HepG2 (cell line): ENCODE measurements around the gene WNT16. TPM values are rescaled to one million over a fixed set of nuclear protein-coding genes. Genes with fewer than 3 reads are reported as not detected.

ENCODE experiments used
- ATAC-seq: fragments of 200-7000 bp; cut with Tn5 transposase; 3 replicates; pipeline ENCODE4 v1.9.1; 2020; ENCODE audit warnings: mild to moderate bottlenecking, moderate library complexity
- BruUV-seq: library from RNA; stranded (reverse); fragments of 400-500 nt; replicated peaks from 2 replicates; lab custom pipeline; 2021; lab: Mats Ljungman, UMichigan
- CTCF ChIA-PET: fragments of 300-600 bp; formaldehyde crosslinking; extraction: SDS; loops from one replicate; lab custom pipeline; 2021; ENCODE audit warnings: low total read pairs, inconsistent platforms, low intra/inter-chr PET ratio; lab: Yijun Ruan, JAX
- POLR2A ChIA-PET: fragments of 350-600 bp; sonication (Branson Sonifier 250); formaldehyde crosslinking; loops from one replicate; lab custom pipeline; 2020; ENCODE audit warnings: antibody characterized with exemption, inconsistent platforms; lab: Yijun Ruan, JAX
- DNase-seq: peaks from one replicate; pipeline ENCODE4 v3.0.0-alpha.2; 2015; ENCODE audit warnings: low spot score
- FAIRE-seq: peaks from 3 replicates; lab custom pipeline; 2011; peaks lifted over from hg19 to GRCh38; lab: Jason Lieb, UNC
- H2AFZ ChIP-seq: one replicate; pipeline ENCODE4 v1.6.1; 2011; ENCODE audit warnings: low read length, inconsistent platforms
- H3K27ac ChIP-seq: fragments of 300-600 bp; 3 replicates; pipeline ENCODE4 v1.8.0; 2011; ENCODE audit warnings: mixed run types, mild to moderate bottlenecking, mixed read lengths, low read length, inconsistent platforms; ENCODE audit not compliant: insufficient read depth; ENCODE audit errors: extremely low read length
- H3K27me3 ChIP-seq, 2 experiments: fragments of 200-600 bp in 1 of 2; 2 replicates in 1 of 2; 3 replicates in 1 of 2; pipeline versions ENCODE4 v1.6.0 to v1.8.0; 2011; ENCODE audit warnings: low read length in 2 of 2, mild to moderate bottlenecking in 2 of 2, moderate library complexity in 2 of 2, inconsistent platforms in 1 of 2; ENCODE audit not compliant: insufficient read depth in 2 of 2, control insufficient read depth in 1 of 2
- H3K36me3 ChIP-seq, 2 experiments: fragments of 200-600 bp in 1 of 2; replicated peaks in 1 of 2; 2 replicates in 1 of 2; 3 replicates in 1 of 2; pipeline versions ENCODE4 v1.5.1 to v1.8.0; 2011; ENCODE audit warnings: low read length in 2 of 2, inconsistent platforms in 1 of 2; ENCODE audit not compliant: insufficient read depth in 2 of 2, control insufficient read depth in 1 of 2
- H3K4me1 ChIP-seq: 2 replicates; pipeline ENCODE4 v1.5.1; 2012; ENCODE audit warnings: low read length, inconsistent platforms; ENCODE audit not compliant: insufficient read depth
- H3K4me2 ChIP-seq: 2 replicates; pipeline ENCODE4 v1.6.0; 2011; ENCODE audit warnings: low read depth, low read length, inconsistent platforms
- H3K4me3 ChIP-seq, 3 experiments: fragments of 200-600 bp in 1 of 3; sonication (generic), shearing (Covaris generic) in 1 of 3; replicated peaks in 1 of 3; 2 replicates each; pipeline ENCODE4 v1.5.1; 2011 to 2016; ENCODE audit warnings: low read length in 3 of 3, inconsistent platforms in 2 of 3, low read depth in 2 of 3, mild to moderate bottlenecking in 2 of 3, control low read depth in 1 of 3, mixed read lengths in 1 of 3; ENCODE audit not compliant: insufficient read depth in 1 of 3
- H3K79me2 ChIP-seq: one replicate; pipeline ENCODE4 v1.6.1; 2011; ENCODE audit warnings: low read length, inconsistent platforms; ENCODE audit not compliant: insufficient read depth
- H3K9ac ChIP-seq: 2 replicates; pipeline ENCODE4 v1.6.0; 2011; ENCODE audit warnings: mild to moderate bottlenecking, low read depth, low read length, inconsistent platforms; ENCODE audit not compliant: insufficient read depth
- H3K9me3 ChIP-seq: 2 replicates; pipeline ENCODE4 v1.5.1; 2012; ENCODE audit warnings: mild to moderate bottlenecking, low read length
- H4K20me1 ChIP-seq: 2 replicates; pipeline ENCODE4 v1.6.0; 2011; ENCODE audit warnings: inconsistent platforms, mild to moderate bottlenecking, low read length, moderate library complexity; ENCODE audit not compliant: insufficient read depth
- HMGA1 ChIP-seq: sonication (generic); formaldehyde crosslinking; conservative IDR thresholded peaks from 2 replicates; pipeline ENCODE4 v1.4.0; 2020; ENCODE audit warnings: missing genetic modification reagents
- KDM4B ChIP-seq: sonication (generic); formaldehyde crosslinking; IDR thresholded peaks from 2 replicates; pipeline ENCODE4 v1.4.0; 2020; ENCODE audit warnings: missing genetic modification reagents
- MZF1 ChIP-seq: sonication (generic); formaldehyde crosslinking; IDR thresholded peaks from 2 replicates; pipeline ENCODE4 v1.8.1; 2023; ENCODE audit warnings: mild to moderate bottlenecking, missing genetic modification reagents, borderline replicate concordance
- ONECUT2 ChIP-seq: sonication (generic); formaldehyde crosslinking; IDR thresholded peaks from 2 replicates; pipeline ENCODE4 v1.4.0; 2020; ENCODE audit warnings: missing genetic modification reagents
- ZNF292 ChIP-seq: sonication (generic); formaldehyde crosslinking; IDR thresholded peaks from 2 replicates; pipeline ENCODE4 v1.8.1; 2022; ENCODE audit warnings: mild to moderate bottlenecking, low read depth, missing genetic modification reagents, borderline replicate concordance
- ZNF331 ChIP-seq: sonication (generic); formaldehyde crosslinking; IDR thresholded peaks from 2 replicates; pipeline ENCODE4 v1.4.0; 2020; ENCODE audit warnings: missing genetic modification reagents
- ZNF766 ChIP-seq: sonication (generic); formaldehyde crosslinking; IDR thresholded peaks from 2 replicates; pipeline ENCODE4 v1.5.0; 2020; ENCODE audit warnings: missing genetic modification reagents, borderline replicate concordance
- ZNF788 ChIP-seq: sonication (generic); formaldehyde crosslinking; IDR thresholded peaks from 2 replicates; pipeline ENCODE4 v1.5.0; 2020; ENCODE audit warnings: mild to moderate bottlenecking, missing genetic modification reagents, borderline replicate concordance
- WGBS: methylation state at CpG from one replicate; pipeline ENCODE4 v1.1.6; 2017; ENCODE audit warnings: low lambda C conversion rate; 5-methylcytosine and 5-hydroxymethylcytosine counted together
- in situ Hi-C: cut with HindIII; loops from 2 replicates; pipeline ENCODE4 v1.10.0; 2017; ENCODE audit warnings: low pct_unique_long_range_greater_than_20kb; ENCODE audit not compliant: extremely low pct_ligation_motif_present
- intact Hi-C: fragments of 100-400 bp; cut with micrococcal nuclease; formaldehyde crosslinking; loops from one replicate; pipeline ENCODE4 v1.10.0; 2022; ENCODE audit not compliant: unreplicated experiment
- polyA plus RNA-seq, 8 experiments: library from polyadenylated mRNA; depleted of rRNA in 3 of 8; stranded (reverse) in 7 of 8; unstranded in 1 of 8; fragments of >200 nt; fragmentation: Illumina TruSeq in 4 of 8; extraction: Trizol in 4 of 8; gene quantifications; 2 replicates each; pipeline versions ENCODE4 v1.2.1 to v1.2.3, GENCODE V29; 2011 to 2016; ENCODE audit warnings: low read depth in 4 of 8, missing spikeins in 1 of 8, mixed read lengths in 1 of 8; ENCODE audit not compliant: insufficient read depth in 1 of 8
- total RNA-seq, 5 experiments: library from RNA; depleted of rRNA; stranded (reverse); fragments of >200 nt; fragmentation: Illumina TruSeq; extraction: Trizol; gene quantifications; 2 replicates each; pipeline ENCODE4 v1.2.3, GENCODE V29; 2016; ENCODE audit warnings: low read depth in 1 of 5
- TF ChIP-seq, protein P1 (sequence below): sonication (generic); formaldehyde crosslinking; IDR thresholded peaks from 2 replicates; pipeline ENCODE4 v1.4.0; 2020; ENCODE audit warnings: missing genetic modification reagents
- TF ChIP-seq, protein P2 (sequence below): IDR thresholded peaks from 2 replicates; pipeline ENCODE4 v1.6.1; 2016; ENCODE audit warnings: missing compliant biosample characterization, missing genetic modification reagents, borderline replicate concordance
- TF ChIP-seq, protein P3 (sequence below): sonication (generic); formaldehyde crosslinking; conservative IDR thresholded peaks from 2 replicates; pipeline ENCODE4 v1.4.0; 2020; ENCODE audit warnings: missing genetic modification reagents
- TF ChIP-seq, protein P4 (sequence below): sonication (generic); formaldehyde crosslinking; IDR thresholded peaks from 2 replicates; pipeline ENCODE4 v1.4.0; 2020; ENCODE audit warnings: low read depth, missing genetic modification reagents

The WNT16 gene
- total and polyA plus RNA-seq, 2 of the 13 experiments (the other 11 are each of a cell fraction or from before 2014, with no cell fraction given): not detected

DNA sequence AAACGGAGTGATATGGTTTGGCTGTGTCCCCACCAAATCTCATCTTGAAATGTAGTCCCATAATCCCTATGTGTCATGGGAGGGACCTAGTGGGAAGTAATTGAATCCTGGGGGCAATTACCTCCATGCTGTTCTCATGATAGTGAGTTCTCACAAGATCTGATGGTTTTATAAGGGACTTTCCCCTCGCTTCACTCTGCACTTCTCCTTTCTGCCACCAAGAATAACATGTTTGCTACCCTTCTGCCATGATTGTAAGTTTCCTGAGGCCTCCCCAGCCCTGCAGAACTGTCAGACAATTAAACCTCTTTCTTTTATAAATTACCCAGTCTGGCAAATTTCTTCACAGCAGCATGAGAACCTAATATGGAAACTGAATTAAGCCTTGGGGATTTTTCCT lies 48.2 kb downstream of the WNT16 start (continued):
- TF ChIP-seq, protein P1, sequence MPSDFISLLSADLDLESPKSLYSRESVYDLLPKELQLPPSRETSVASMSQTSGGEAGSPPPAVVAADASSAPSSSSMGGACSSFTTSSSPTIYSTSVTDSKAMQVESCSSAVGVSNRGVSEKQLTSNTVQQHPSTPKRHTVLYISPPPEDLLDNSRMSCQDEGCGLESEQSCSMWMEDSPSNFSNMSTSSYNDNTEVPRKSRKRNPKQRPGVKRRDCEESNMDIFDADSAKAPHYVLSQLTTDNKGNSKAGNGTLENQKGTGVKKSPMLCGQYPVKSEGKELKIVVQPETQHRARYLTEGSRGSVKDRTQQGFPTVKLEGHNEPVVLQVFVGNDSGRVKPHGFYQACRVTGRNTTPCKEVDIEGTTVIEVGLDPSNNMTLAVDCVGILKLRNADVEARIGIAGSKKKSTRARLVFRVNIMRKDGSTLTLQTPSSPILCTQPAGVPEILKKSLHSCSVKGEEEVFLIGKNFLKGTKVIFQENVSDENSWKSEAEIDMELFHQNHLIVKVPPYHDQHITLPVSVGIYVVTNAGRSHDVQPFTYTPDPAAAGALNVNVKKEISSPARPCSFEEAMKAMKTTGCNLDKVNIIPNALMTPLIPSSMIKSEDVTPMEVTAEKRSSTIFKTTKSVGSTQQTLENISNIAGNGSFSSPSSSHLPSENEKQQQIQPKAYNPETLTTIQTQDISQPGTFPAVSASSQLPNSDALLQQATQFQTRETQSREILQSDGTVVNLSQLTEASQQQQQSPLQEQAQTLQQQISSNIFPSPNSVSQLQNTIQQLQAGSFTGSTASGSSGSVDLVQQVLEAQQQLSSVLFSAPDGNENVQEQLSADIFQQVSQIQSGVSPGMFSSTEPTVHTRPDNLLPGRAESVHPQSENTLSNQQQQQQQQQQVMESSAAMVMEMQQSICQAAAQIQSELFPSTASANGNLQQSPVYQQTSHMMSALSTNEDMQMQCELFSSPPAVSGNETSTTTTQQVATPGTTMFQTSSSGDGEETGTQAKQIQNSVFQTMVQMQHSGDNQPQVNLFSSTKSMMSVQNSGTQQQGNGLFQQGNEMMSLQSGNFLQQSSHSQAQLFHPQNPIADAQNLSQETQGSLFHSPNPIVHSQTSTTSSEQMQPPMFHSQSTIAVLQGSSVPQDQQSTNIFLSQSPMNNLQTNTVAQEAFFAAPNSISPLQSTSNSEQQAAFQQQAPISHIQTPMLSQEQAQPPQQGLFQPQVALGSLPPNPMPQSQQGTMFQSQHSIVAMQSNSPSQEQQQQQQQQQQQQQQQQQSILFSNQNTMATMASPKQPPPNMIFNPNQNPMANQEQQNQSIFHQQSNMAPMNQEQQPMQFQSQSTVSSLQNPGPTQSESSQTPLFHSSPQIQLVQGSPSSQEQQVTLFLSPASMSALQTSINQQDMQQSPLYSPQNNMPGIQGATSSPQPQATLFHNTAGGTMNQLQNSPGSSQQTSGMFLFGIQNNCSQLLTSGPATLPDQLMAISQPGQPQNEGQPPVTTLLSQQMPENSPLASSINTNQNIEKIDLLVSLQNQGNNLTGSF (CRISPR knock-in tag): no peak
- TF ChIP-seq ONECUT2 (CRISPR knock-in tag) (no peak), ZNF292 (CRISPR knock-in tag) (no peak)

DNA sequence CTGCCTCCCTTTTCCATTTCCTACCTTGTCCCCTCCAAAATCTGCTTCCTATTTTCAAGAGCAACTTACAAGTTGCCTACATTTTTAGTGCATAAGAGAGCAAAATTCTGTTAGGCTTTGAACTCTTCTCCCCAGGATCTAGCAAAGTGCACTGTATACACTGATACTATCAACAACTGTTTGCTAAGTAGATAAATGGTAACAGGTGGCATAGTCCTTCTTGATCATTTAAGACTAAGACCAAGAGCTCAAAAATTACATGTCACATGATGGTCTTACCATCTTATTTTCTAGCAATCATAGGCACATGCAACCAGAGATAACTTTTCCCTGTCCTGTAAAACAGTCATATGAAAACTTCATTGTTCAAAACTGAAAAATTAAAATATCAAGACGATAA lies 51.1 kb downstream of the WNT16 start:
- BruUV-seq: no TSS peak
- WGBS: 100% methylated on average over 1 of the region's 1 CpG
- TF ChIP-seq HMGA1 (CRISPR knock-in tag) (no peak), MZF1 (no peak), ZNF331 (no peak), ZNF766 (CRISPR knock-in tag) (no peak), KDM4B (CRISPR knock-in tag) (no peak), ZNF788 (CRISPR knock-in tag) (no peak)
- TF ChIP-seq, protein P2, sequence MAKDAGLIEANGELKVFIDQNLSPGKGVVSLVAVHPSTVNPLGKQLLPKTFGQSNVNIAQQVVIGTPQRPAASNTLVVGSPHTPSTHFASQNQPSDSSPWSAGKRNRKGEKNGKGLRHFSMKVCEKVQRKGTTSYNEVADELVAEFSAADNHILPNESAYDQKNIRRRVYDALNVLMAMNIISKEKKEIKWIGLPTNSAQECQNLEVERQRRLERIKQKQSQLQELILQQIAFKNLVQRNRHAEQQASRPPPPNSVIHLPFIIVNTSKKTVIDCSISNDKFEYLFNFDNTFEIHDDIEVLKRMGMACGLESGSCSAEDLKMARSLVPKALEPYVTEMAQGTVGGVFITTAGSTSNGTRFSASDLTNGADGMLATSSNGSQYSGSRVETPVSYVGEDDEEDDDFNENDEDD (CRISPR knock-in tag): no peak
- TF ChIP-seq, protein P3, sequence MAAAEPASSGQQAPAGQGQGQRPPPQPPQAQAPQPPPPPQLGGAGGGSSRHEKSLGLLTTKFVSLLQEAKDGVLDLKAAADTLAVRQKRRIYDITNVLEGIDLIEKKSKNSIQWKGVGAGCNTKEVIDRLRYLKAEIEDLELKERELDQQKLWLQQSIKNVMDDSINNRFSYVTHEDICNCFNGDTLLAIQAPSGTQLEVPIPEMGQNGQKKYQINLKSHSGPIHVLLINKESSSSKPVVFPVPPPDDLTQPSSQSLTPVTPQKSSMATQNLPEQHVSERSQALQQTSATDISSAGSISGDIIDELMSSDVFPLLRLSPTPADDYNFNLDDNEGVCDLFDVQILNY (CRISPR knock-in tag): no peak
- TF ChIP-seq, protein P4, sequence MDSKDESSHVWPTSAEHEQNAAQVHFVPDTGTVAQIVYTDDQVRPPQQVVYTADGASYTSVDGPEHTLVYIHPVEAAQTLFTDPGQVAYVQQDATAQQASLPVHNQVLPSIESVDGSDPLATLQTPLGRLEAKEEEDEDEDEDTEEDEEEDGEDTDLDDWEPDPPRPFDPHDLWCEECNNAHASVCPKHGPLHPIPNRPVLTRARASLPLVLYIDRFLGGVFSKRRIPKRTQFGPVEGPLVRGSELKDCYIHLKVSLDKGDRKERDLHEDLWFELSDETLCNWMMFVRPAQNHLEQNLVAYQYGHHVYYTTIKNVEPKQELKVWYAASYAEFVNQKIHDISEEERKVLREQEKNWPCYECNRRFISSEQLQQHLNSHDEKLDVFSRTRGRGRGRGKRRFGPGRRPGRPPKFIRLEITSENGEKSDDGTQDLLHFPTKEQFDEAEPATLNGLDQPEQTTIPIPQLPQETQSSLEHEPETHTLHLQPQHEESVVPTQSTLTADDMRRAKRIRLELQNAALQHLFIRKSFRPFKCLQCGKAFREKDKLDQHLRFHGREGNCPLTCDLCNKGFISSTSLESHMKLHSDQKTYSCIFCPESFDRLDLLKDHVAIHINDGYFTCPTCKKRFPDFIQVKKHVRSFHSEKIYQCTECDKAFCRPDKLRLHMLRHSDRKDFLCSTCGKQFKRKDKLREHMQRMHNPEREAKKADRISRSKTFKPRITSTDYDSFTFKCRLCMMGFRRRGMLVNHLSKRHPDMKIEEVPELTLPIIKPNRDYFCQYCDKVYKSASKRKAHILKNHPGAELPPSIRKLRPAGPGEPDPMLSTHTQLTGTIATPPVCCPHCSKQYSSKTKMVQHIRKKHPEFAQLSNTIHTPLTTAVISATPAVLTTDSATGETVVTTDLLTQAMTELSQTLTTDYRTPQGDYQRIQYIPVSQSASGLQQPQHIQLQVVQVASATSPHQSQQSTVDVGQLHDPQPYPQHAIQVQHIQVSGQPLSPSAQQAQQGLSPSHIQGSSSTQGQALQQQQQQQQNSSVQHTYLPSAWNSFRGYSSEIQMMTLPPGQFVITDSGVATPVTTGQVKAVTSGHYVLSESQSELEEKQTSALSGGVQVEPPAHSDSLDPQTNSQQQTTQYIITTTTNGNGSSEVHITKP (CRISPR knock-in tag): no peak

More for the DNA sequence above, 51.1 kb downstream of the WNT16 start:
- no peak overlapping the region for H2AFZ ChIP-seq
- CTCF ChIA-PET: no interaction called here
- no peaks in the 10 kb centered on the region for H3K27me3 ChIP-seq
- H3K79me2 ChIP-seq: peaks cover 11% of the 10 kb centered on the region
- no peak for DNase-seq
- no peaks in the 10 kb centered on the region for H3K9me3 ChIP-seq
- H3K4me3 ChIP-seq: no peak overlapping the region
- no peak overlapping the region for H3K4me2 ChIP-seq
- FAIRE-seq: no peak
- intact Hi-C loops: loop anchor here (2.0 kb wide), 1 partner anchor 15 kb away; no protein-coding TSS in a partner anchor
- peaks cover 7 to 27% of the 10 kb centered on the region in 2 experiments; a peak in 4 of 5 replicates for H3K36me3 ChIP-seq
- in situ Hi-C loops: no loop called here
- no peaks in the 10 kb centered on the region for H4K20me1 ChIP-seq
- no peak for ATAC-seq
- POLR2A ChIA-PET: interaction anchor here (0.7 kb wide), 1 partner anchor 17 kb away, joined by 3 read pairs; no protein-coding TSS in a partner anchor
- no peak overlapping the region for H3K27ac ChIP-seq
- no peaks in the 10 kb centered on the region for H3K4me1 ChIP-seq
- no peak overlapping the region for H3K9ac ChIP-seq
